Kidney epithelial cell (primary cell): ENCODE results near the gene DNAJB1. TPM values are rescaled to one million over a fixed set of nuclear protein-coding genes. Genes with fewer than 3 reads are reported as not detected.

Experiments used
- DNase-seq: peaks from one replicate; pipeline ENCODE4 v3.0.0-alpha.2; 2010; ENCODE audit warnings: low read depth
- H3K27me3 ChIP-seq: 2 replicates; pipeline ENCODE4 v1.6.0; 2011; ENCODE audit warnings: low read length; ENCODE audit not compliant: control insufficient read depth, insufficient read depth
- H3K36me3 ChIP-seq: 2 replicates; pipeline ENCODE4 v1.5.1; 2011; ENCODE audit warnings: low read length; ENCODE audit not compliant: control insufficient read depth, insufficient read depth
- H3K4me3 ChIP-seq: 2 replicates; pipeline ENCODE4 v1.5.1; 2011; ENCODE audit warnings: low read depth, mild to moderate bottlenecking, control low read depth, low read length
- CTCF ChIP-seq: IDR thresholded peaks from 2 replicates; pipeline ENCODE4 v1.5.1; 2011; ENCODE audit warnings: mild to moderate bottlenecking, moderate library complexity, low read length, control low read depth, inconsistent platforms; ENCODE audit not compliant: insufficient read depth, poor library complexity, severe bottlenecking
- total RNA-seq: library from RNA; depleted of rRNA; stranded (reverse); fragments of >200 nt; gene quantifications from 2 replicates; pipeline ENCODE4 v1.2.3, GENCODE V29; 2015

Gene DNAJB1
- total RNA-seq, 1 donor from 2014 or later: 58.1 TPM

GRCh38 chr19:14514215-14514863, 3.9 kb downstream of the DNAJB1 start:
- TF ChIP-seq CTCF: no peak
- no peaks in the 10 kb centered on the region for H3K36me3 ChIP-seq
- no peak overlapping the region for H3K4me3 ChIP-seq
- DNase-seq: no peak
- H3K27me3 ChIP-seq: no peaks in the 10 kb centered on the region

GRCh38 chr19:14512406-14512961, 5.7 kb downstream of the DNAJB1 start:
- Histone ChIP-seq H3K4me3 (no peak overlapping the region), H3K36me3 (no peaks in the 10 kb centered on the region), H3K27me3 (no peaks in the 10 kb centered on the region)
- TF ChIP-seq CTCF: no peak
- DNase-seq: no peak

GRCh38 chr19:14511229-14511593, 7.0 kb downstream of the DNAJB1 start:
- DNase-seq: no peak
- no peak for TF ChIP-seq CTCF
- Histone ChIP-seq H3K27me3 (no peaks in the 10 kb centered on the region), H3K4me3 (no peak overlapping the region), H3K36me3 (no peaks in the 10 kb centered on the region)

GRCh38 chr19:14510311-14511228, 7.6 kb downstream of the DNAJB1 start:
- H3K27me3 ChIP-seq: no peaks in the 10 kb centered on the region
- no peak for TF ChIP-seq CTCF
- no peak overlapping the region for H3K4me3 ChIP-seq
- no peaks in the 10 kb centered on the region for H3K36me3 ChIP-seq
- DNase-seq: no peak

GRCh38 chr19:14507704-14508542, 10.3 kb downstream of the DNAJB1 start:
- no peak overlapping the region for H3K4me3 ChIP-seq
- no peaks in the 10 kb centered on the region for H3K27me3 ChIP-seq
- DNase-seq: no peak
- no peak for TF ChIP-seq CTCF
- no peaks in the 10 kb centered on the region for H3K36me3 ChIP-seq
